Stimulated activated CD8-positive, alpha-beta memory T cell treated with anti-CD3 and anti-CD28 coated beads, Interleukin-7, amount 100 ng/mL, for 48 hours (primary cell): ENCODE data around the gene ACTR1A.
"Not testable (repeated sequence)": the region's sequence is repeated elsewhere in the genome, so short reads cannot be mapped to it uniquely, and the experiment has no call there.

Source experiments
- DNase-seq, 2 donors: peaks; one replicate each; pipeline ENCODE4 v3.0.0-alpha.2; 2020; ENCODE audit warnings: low read depth in 1 of 2; ENCODE audit errors: extremely low read depth in 1 of 2

Gene ACTR1A

DNA sequence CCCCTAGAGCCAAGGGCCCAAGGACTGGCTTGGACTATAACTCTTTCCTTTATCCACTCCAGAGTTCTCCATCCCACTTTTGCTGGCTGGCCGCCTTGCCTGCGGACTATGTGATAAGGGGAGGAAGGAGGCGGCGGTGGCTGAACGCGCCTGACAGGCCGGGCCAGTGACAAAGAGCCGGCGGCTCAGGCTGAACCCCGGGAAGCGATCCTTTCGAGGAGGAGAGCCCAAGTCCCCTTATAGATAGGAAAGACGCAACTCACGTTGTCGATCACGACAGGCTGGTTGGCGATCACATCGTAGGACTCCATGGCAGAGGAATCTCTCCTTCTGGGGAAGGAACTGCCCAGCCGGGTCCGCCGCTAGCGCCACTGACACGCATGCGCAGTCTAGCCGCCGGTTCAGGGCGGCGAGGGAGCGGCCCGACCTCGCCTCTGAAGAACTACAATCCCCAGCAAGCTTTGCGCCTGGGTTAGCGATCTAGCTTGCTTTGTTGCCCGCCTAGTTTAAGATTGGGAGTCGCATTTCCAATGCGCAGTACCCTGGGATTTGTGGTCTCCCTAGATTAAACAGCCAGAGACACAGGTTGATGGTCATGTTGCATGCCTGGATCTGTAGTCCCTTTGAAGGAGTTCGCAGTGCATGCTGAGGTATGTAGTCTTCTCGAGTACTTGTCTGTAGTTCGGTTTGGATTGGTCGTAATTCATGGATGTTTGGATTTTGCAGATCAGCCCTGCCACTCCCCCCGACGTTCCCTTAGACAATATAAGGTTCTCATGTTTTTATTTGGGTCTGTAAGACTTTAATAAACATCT, at the start of gene ACTR1A:
TSS of gene ACTR1A (minus strand) at position 376 of the 815 bp plus-strand sequence. CDS start at position 311, 65 bp downstream.
- DNase-seq: peak; percentile 85 to 91

- DNase-seq: no peak
Measured at GRCh38 chr10:102550636-102551210, 48.2 kb upstream of the ACTR1A start.

GRCh38 chr10:102549549-102549948, 47.0 kb upstream of the ACTR1A start:
- no peak for DNase-seq

GRCh38 chr10:102546606-102547320, 44.3 kb upstream of the ACTR1A start:
- no peak for DNase-seq

DNA sequence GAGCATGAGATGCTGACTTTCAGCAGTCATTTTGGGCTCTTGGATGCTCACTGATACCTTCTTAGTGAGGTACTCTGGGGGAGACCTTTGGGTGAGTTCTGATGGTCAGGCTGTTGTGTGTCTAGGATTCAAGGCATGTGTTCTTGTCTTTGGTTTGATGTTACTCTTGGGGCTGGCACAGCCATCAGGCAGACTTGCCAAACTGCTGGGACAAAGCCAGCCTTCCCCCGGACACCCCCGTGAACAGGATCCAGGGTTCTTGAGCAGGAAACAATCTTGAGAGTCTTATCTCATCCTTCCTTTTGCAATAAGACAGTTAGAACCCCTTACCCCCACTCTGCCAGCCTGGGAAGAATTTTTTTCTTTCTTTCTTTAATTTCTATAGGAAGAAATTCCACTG, 43.5 kb upstream of the ACTR1A start:
- no peak for DNase-seq

DNA sequence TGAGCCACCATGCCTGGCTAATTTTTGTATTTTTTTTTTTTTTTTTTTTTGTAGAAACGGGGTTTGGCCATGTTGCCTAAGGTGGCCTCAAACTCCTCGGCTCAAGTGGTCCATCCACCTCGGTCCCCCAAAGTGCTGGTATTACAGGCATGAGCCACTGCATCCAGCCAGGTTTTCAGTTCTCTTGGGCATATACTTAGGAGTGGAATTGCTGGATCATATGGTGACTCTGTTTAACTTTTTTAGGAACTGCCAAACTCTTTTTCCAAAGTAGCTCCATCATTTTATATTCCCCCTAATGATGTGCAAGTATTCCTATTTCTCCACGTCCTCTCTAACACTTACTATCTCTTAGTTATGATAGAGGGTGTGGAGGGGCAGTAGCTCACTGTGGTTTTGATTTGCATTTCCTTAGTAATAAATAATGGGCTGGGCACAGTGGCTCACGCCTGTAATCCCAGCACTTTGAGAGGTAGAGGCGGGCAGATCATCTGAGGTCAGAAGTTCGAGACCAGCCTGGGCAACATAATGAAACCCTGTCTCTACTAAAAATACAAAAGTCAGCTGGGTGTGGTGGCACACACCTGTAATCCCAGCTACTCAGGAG, 42.9 kb upstream of the ACTR1A start:
- DNase-seq: no peak

DNA sequence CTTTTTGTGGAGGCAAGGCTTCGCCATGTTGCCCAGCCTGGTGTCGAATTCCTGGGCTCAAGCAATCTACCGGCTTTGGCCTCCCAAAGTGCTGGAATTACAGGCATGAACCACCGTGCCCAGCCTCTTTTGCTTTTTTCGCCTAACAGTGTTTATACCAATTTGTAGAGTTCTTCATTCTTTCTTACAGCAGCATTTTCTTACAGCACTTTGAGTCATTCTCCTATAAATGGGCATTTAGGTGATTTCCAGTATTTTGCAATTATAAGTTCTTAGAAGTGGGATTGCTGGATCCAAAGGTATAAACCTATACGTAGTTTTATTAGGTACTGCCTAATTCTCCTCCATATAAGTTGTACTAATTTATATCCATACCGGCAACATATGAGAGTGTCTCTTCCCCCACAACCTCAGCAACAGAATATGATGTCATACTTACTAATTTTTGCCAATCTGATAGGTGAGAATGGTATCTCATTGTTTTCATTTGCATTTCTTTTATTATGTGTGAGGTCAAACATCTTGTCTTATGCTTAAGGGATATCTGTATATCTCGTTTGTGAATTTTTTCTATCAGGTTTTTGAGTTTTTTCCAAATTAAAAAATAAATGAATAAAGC, 40.4 kb upstream of the ACTR1A start:
- no peak for DNase-seq

DNA sequence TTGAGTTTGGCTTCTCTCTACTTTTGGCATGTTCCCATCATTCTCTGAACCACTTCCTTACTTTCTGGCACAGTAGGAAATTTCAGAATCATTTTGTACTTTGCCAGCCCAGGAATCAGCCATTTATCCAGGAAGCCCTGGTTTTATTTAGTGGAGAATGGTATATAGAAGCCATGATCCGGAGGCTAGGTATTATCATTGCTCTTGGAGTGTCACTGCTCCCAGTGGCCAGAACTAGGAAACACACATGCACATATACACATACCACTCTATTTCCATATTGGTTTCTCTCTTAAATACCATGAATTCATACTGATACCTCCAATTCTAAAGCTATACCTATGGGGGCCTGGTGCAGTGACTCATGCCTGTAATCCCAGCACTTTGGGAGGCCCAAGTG, 37.5 kb upstream of the ACTR1A start:
- peak in 1 of 2 donors; percentile 5 for DNase-seq

DNA sequence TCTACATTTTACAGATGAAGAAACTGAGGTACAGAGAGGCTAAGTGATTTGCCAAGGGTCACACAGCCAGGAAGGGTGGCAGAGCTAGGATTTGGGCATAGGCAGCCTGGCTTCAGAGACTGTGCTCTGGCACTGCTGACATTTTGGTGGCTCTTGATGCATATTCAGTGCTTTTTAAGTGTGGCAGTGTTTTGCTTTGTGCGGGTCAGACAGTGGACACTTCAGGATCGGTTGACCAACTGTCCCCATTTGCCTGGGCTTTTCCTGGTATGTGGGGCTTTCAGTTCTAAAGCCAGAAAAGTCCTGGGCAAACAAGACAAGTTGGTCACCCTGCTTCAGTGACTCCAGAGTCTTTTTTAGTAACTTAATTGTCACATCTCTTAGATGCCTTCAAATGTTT, 36.3 kb upstream of the ACTR1A start:
- no peak for DNase-seq

GRCh38 chr10:102537948-102538347, 35.4 kb upstream of the ACTR1A start:
- no peak for DNase-seq

DNA sequence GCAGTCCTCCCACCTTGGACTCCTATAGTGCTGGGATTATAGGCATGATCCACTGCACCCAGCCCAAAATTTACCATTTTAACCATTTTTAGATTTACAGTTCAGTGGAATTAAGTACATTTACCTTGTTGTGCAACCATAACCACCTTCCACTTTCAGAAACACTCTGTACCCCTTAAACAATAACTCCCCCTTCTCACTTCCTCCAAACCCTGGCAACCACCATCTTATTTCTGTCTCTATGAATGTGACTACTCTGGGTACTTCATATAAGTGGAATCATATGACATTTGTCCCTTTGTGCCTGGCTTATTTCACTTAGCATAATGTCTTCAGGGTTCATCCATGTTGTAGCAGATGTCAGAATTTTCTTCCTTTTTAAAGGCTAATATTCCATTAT, 34.9 kb upstream of the ACTR1A start:
- DNase-seq: no peak

GRCh38 chr10:102535481-102536147, 33.1 kb upstream of the ACTR1A start:
- no peak for DNase-seq

GRCh38 chr10:102534966-102535365, 32.5 kb upstream of the ACTR1A start:
- DNase-seq: not testable (repeated sequence)

DNA sequence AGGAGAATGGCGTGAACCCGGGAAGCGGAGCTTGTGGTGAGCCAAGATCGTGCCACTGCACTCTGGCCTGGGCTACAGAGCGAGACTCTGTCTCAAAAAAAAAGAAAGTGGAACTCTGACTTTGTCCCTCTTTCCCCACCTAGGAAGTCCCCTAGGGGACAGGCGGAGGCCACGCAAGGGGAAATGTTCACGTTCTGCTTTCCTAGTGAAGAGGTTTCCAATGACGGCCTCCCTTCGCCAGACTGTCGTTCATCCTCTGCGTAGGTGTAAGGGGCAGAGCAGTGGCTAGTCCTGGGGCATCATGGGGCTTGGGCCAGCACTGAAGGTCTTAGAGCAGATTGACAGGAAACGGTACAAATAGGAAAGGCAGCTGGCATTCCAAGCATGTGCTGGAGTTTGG, 31.8 kb upstream of the ACTR1A start:
- no peak for DNase-seq

GRCh38 chr10:102527546-102527945, 25.0 kb upstream of the ACTR1A start:
- DNase-seq: no peak

GRCh38 chr10:102524746-102525145, 22.2 kb upstream of the ACTR1A start:
- no peak for DNase-seq

DNA sequence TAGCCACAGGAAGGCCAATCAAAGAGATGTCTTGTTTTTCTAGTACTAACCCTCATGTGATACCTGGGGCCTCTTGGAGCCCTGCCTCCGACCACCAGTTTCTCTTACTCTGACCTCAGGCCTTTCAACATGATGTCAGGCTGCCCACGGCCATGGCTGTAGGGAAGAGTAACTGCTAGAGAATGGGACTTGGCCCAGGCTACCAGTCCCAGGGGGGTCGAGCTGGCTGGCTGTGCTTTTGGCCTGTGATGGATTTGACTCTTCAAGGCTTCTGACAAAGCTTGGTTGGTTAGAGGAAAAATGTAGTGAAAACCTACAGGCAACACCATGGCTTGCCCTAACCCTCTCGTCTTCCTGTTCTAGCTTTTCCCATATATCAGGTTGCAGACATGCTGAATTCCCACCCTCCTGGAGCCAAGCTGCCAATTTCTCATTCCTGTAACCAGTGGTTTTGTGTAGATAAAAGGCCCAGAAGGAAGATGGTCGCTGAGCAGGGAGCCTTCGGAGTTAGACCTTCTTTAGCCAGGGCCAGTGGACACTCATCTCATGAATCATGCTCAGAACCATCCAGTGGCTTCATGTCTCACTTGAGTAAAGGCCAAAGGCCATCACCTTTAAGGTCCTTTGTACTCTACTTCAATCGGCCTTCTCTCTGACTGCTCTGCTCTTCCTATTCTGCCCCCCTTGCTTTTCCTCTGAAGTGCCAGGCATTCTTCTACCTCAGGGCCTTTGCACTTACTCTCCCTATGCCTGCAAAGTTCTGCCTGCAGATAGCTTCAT, 20.9 kb upstream of the ACTR1A start:
- no peak for DNase-seq

- no peak for DNase-seq
Measured at GRCh38 chr10:102522874-102523249, 20.4 kb upstream of the ACTR1A start.

DNA sequence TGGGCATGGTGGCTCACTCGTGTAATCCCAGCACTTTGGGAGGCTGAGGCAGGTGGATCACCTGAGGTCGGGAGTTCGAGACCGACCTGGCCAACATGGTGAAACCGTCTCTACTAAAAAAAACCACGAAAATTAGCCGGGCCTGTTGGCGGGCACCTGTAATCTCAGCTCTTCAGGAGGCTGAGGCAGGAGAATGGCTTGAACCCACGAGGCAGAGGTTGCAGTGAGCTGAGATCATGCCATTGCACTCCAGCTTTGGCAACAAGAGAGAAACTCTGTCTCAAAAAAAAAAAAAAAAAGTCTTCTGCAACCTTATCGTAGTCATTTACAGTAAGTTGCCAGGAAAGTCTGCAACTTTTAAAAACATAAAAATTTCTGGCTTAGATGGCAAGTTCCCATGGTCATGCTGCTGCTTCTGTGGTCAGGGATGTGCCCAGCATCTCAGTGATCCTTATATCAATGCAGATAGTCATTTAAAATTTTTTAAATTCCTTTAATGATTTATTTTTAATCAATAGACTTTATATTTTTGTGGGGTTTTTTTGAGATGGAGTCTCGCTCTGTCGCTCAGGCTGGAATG, 16.8 kb upstream of the ACTR1A start:
- DNase-seq: no peak
